Prostate gland (tissue), 2 donors: Measurements from ENCODE around the gene RBCK1. TPM values are rescaled to one million over a fixed set of nuclear protein-coding genes. Genes with fewer than 3 reads are reported as not detected.

Source experiments
- DNase-seq: peaks from one replicate; pipeline ENCODE4 v3.0.0-alpha.2; 2019; ENCODE audit warnings: low spot score
- H3K27ac ChIP-seq, 2 donors: fragments of 200-600 bp; sonication (generic); 2 replicates each; pipeline ENCODE4 v1.5.1; 2017 to 2019
- H3K27me3 ChIP-seq: fragments of 200-600 bp; sonication (generic); replicated peaks from 2 replicates; pipeline ENCODE4 v1.5.1; 2019; ENCODE audit not compliant: insufficient read depth
- H3K36me3 ChIP-seq, 2 donors: fragments of 200-600 bp; sonication (generic); 1 replicate in 1 of 2; 2 replicates in 1 of 2; pipeline versions ENCODE4 v1.5.1 to v1.8.1; 2017 to 2019
- H3K4me1 ChIP-seq: fragments of 200-600 bp; sonication (generic); replicated peaks from 2 replicates; pipeline ENCODE4 v1.5.1; 2019
- H3K4me3 ChIP-seq, 2 donors: fragments of 200-600 bp; sonication (generic); 2 replicates each; pipeline ENCODE4 v1.5.1; 2017 to 2019
- H3K9me3 ChIP-seq: fragments of 200-600 bp; sonication (generic); 2 replicates; pipeline ENCODE4 v1.5.1; 2017
- CTCF ChIP-seq, 4 experiments: fragments of 200-600 bp in 2 of 4; fragments of 450-650 bp in 2 of 4; sonication (generic) in 2 of 4; IDR thresholded peaks; 1 replicate in 3 of 4; 2 replicates in 1 of 4; pipeline ENCODE4 v1.5.1; 2016 to 2019; ENCODE audit warnings: antibody characterized with exemption in 4 of 4, mild to moderate bottlenecking in 2 of 4, moderate library complexity in 2 of 4
- POLR2A ChIP-seq: fragments of 450-650 bp; IDR thresholded peaks from one replicate; pipeline ENCODE4 v1.6.1; 2016; ENCODE audit warnings: antibody characterized with exemption, mild to moderate bottlenecking
- POLR2AphosphoS5 ChIP-seq: sonication (generic); formaldehyde crosslinking; IDR thresholded peaks from one replicate; pipeline ENCODE4 v1.6.1; 2017; ENCODE audit warnings: antibody characterized with exemption
- WGBS: methylation state at CpG from one replicate; pipeline ENCODE4 v1.1.5; 2018; 5-methylcytosine and 5-hydroxymethylcytosine counted together
- intact Hi-C: fragments of 100-400 bp; cut with DNase I; formaldehyde crosslinking; loops from one replicate; pipeline ENCODE4 v1.14.2; 2022
- total RNA-seq, 2 donors: library from RNA; depleted of rRNA; stranded (reverse); fragments of >200 nt; gene quantifications; one replicate each; pipeline ENCODE4 v1.1.0, GENCODE V29; 2016

RBCK1 gene
- total RNA-seq, 2 donors from 2014 or later = 108 to 158 TPM

DNA sequence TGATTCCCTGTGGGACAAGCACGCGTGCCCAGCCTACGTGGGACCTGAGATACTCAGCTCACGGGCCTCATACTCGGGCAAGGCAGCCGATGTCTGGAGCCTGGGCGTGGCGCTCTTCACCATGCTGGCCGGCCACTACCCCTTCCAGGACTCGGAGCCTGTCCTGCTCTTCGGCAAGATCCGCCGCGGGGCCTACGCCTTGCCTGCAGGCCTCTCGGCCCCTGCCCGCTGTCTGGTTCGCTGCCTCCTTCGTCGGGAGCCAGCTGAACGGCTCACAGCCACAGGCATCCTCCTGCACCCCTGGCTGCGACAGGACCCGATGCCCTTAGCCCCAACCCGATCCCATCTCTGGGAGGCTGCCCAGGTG lies 11.9 kb upstream of the RBCK1 start:
- 90% methylated on average over 24 of the region's 24 CpGs for WGBS
- Histone ChIP-seq H3K4me3 (no peak overlapping the region), H3K27me3 (no peaks in the 10 kb centered on the region), H3K36me3 (no peaks in the 10 kb centered on the region), H3K9me3 (no peaks in the 10 kb centered on the region), H3K27ac (peak overlapping the region; percentile 61 to 66), H3K4me1 (no peaks in the 10 kb centered on the region)
- DNase-seq = no peak
- TF ChIP-seq CTCF (IDR thresholded peaks at IDR 0.05) = no peak
- no peak for TF ChIP-seq POLR2A
- no peak for TF ChIP-seq POLR2AphosphoS5
- intact Hi-C loops = no loop called here

DNA sequence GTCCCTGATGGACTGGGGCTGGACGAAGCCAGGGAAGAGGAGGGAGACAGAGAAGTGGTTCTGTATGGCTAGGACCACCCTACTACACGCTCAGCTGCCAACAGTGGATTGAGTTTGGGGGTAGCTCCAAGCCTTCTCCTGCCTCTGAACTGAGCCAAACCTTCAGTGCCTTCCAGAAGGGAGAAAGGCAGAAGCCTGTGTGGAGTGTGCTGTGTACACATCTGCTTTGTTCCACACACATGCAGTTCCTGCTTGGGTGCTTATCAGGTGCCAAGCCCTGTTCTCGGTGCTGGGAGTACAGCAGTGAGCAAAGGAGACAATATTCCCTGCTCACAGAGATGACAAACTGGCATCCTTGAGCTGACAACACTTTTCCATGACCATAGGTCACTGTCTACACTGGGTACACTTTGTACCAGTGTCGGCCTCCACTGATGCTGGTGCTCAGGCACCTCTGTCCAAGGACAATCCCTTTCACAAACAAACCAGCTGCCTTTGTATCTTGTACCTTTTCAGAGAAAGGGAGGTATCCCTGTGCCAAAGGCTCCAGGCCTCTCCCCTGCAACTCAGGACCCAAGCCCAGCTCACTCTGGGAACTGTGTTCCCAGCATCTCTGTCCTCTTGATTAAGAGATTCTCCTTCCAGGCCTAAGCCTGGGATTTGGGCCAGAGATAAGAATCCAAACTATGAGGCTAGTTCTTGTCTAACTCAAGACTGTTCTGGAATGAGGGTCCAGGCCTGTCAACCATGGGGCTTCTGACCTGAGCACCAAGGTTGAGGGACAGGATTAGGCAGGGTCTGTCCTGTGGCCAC lies 11.3 kb upstream of the RBCK1 start:
- H3K36me3 ChIP-seq = no peaks in the 10 kb centered on the region
- no peaks in the 10 kb centered on the region for H3K4me1 ChIP-seq
- no peaks in the 10 kb centered on the region for H3K27me3 ChIP-seq
- TF ChIP-seq CTCF (IDR thresholded peaks at IDR 0.05) (no peak), POLR2AphosphoS5 (peak; percentile 58)
- peak; percentile 47 for DNase-seq
- intact Hi-C loops = no loop called here
- no peaks in the 10 kb centered on the region for H3K9me3 ChIP-seq
- WGBS = 70% methylated on average over 4 of the region's 4 CpGs
- peak overlapping the region; percentile 61 to 66 for H3K27ac ChIP-seq
- no peak overlapping the region for H3K4me3 ChIP-seq

- Histone ChIP-seq H3K4me3 (no peak overlapping the region), H3K27me3 (no peaks in the 10 kb centered on the region), H3K36me3 (no peaks in the 10 kb centered on the region), H3K9me3 (no peaks in the 10 kb centered on the region), H3K27ac (peak overlapping the region; percentile 61 to 66), H3K4me1 (no peaks in the 10 kb centered on the region)
- no peak for DNase-seq
- WGBS = 90% methylated on average over 5 of the region's 6 CpGs
- TF ChIP-seq POLR2A (no peak), CTCF (IDR thresholded peaks at IDR 0.05) (no peak), POLR2AphosphoS5 (no peak)
- intact Hi-C loops = no loop called here
Observed at GRCh38 chr20:397432-398237, 10.5 kb upstream of the RBCK1 start.

- Histone ChIP-seq H3K4me3 (no peak overlapping the region), H3K4me1 (no peaks in the 10 kb centered on the region), H3K9me3 (no peaks in the 10 kb centered on the region), H3K27ac (no peak overlapping the region), H3K36me3 (no peaks in the 10 kb centered on the region), H3K27me3 (no peaks in the 10 kb centered on the region)
- TF ChIP-seq POLR2A = no peak
- TF ChIP-seq CTCF (IDR thresholded peaks at IDR 0.05) = no peak
- no peak for TF ChIP-seq POLR2AphosphoS5
- no peak for DNase-seq
- intact Hi-C loops = no loop called here
- WGBS = 92% methylated on average over 9 of the region's 9 CpGs
Observed at GRCh38 chr20:399182-399707, 8.9 kb upstream of the RBCK1 start.
